Testis (tissue), 2 donors: Measurements from ENCODE around the gene TUBB2A.

Experiments used
- CTCF ChIP-seq, 3 experiments: fragments of 450-650 bp in 2 of 3; fragments of 200-600 bp in 1 of 3; sonication (generic) in 1 of 3; IDR thresholded peaks; one replicate each; pipeline ENCODE4 v1.5.1; 2016 to 2019; ENCODE audit warnings: antibody characterized with exemption in 3 of 3, mild to moderate bottlenecking in 2 of 3, moderate library complexity in 1 of 3
- POLR2A ChIP-seq: fragments of 450-650 bp; IDR thresholded peaks from one replicate; pipeline ENCODE4 v1.6.1; 2017; ENCODE audit warnings: antibody characterized with exemption, mild to moderate bottlenecking, moderate library complexity

GRCh38 chr6:3163248-3163594, 5.9 kb upstream of the TUBB2A start:
- TF ChIP-seq CTCF (IDR thresholded peaks at IDR 0.05) = no peak
- TF ChIP-seq POLR2A = no peak
